MM.1S (cell line): ENCODE data around the gene AAK1.

Experiments used
- DNase-seq: peaks from one replicate; pipeline ENCODE4 v3.0.0-alpha.2; 2015
- H2AFZ ChIP-seq: fragments of 300-600 bp; sonication (generic); 2 replicates; pipeline ENCODE4 v1.6.0; 2016; ENCODE audit warnings: antibody characterized with exemption, low read length
- H3F3A ChIP-seq: fragments of 300-600 bp; sonication (generic); 2 replicates; pipeline ENCODE4 v1.6.1; 2016; ENCODE audit warnings: mild to moderate bottlenecking, antibody characterized with exemption, low read length, moderate library complexity, mixed read lengths; ENCODE audit not compliant: insufficient read depth
- H3K27ac ChIP-seq: fragments of 300-600 bp; sonication (generic); 2 replicates; pipeline ENCODE4 v1.5.1; 2016; ENCODE audit warnings: mild to moderate bottlenecking, low read length
- H3K27me3 ChIP-seq: fragments of 300-600 bp; sonication (generic); replicated peaks from 2 replicates; pipeline ENCODE4 v1.6.0; 2016; ENCODE audit warnings: low read length; ENCODE audit not compliant: insufficient read depth
- H3K36me3 ChIP-seq: fragments of 300-600 bp; sonication (generic); replicated peaks from 2 replicates; pipeline ENCODE4 v1.6.1; 2016; ENCODE audit warnings: mild to moderate bottlenecking, low read length, mixed read lengths; ENCODE audit not compliant: insufficient read depth
- H3K4me1 ChIP-seq: fragments of 300-600 bp; sonication (generic); 2 replicates; pipeline ENCODE4 v1.6.1; 2016; ENCODE audit warnings: low read length, mixed read lengths
- H3K4me2 ChIP-seq: fragments of 300-600 bp; sonication (generic); 2 replicates; pipeline ENCODE4 v1.6.0; 2016; ENCODE audit warnings: low read depth, low read length
- H3K4me3 ChIP-seq: fragments of 300-600 bp; sonication (generic); 2 replicates; pipeline ENCODE4 v1.5.1; 2016; ENCODE audit warnings: low read length, mixed read lengths
- H3K79me2 ChIP-seq: fragments of 300-600 bp; sonication (generic); 2 replicates; pipeline ENCODE4 v1.6.1; 2016; ENCODE audit warnings: mixed run types, low read length, mixed read lengths
- H3K9ac ChIP-seq: fragments of 300-600 bp; sonication (generic); 2 replicates; pipeline ENCODE4 v1.6.1; 2016; ENCODE audit warnings: low read length, mixed read lengths
- H3K9me2 ChIP-seq: fragments of 300-600 bp; sonication (generic); replicated peaks from 2 replicates; pipeline ENCODE4 v1.6.1; 2016; ENCODE audit warnings: mild to moderate bottlenecking, low read length, mixed read lengths; ENCODE audit not compliant: insufficient read depth
- H3K9me3 ChIP-seq: fragments of 300-600 bp; sonication (generic); replicated peaks from 2 replicates; pipeline ENCODE4 v1.6.1; 2016; ENCODE audit warnings: mild to moderate bottlenecking, low read length, mixed read lengths; ENCODE audit not compliant: insufficient read depth
- H4K20me1 ChIP-seq: fragments of 300-600 bp; sonication (generic); 2 replicates; pipeline ENCODE4 v1.6.1; 2016; ENCODE audit warnings: mild to moderate bottlenecking, low read length, moderate library complexity, mixed read lengths; ENCODE audit not compliant: insufficient read depth
- CTCF ChIP-seq: fragments of 300-600 bp; sonication (generic); IDR thresholded peaks from 2 replicates; pipeline ENCODE4 v1.5.1; 2016; ENCODE audit warnings: antibody characterized with exemption, low read length, mixed read lengths
- EZH2 ChIP-seq: fragments of 300-600 bp; sonication (generic); optimal IDR thresholded peaks from 2 replicates; pipeline ENCODE3; 2017; ENCODE audit warnings: low read depth, mild to moderate bottlenecking, antibody characterized with exemption, low read length, mixed read lengths
- EZH2phosphoT487 ChIP-seq: fragments of 300-600 bp; sonication (generic); IDR thresholded peaks from 2 replicates; pipeline ENCODE4 v1.6.1; 2018; ENCODE audit warnings: antibody characterized with exemption, low read length

The AAK1 gene

GRCh38 chr2:69584127-69584889 lies 59.2 kb downstream of the AAK1 start:
- Histone ChIP-seq H3K4me1 (no peaks in the 10 kb centered on the region), H3K27me3 (no peaks in the 10 kb centered on the region), H4K20me1 (no peaks in the 10 kb centered on the region), H3F3A (peaks cover 8% of the 10 kb centered on the region; the same call in 1 of the 2 replicates), H3K4me3 (no peak overlapping the region), H3K9me3 (no peaks in the 10 kb centered on the region), H3K79me2 (peaks cover 4% of the 10 kb centered on the region; the same call in 1 of the 2 replicates), H3K36me3 (no peaks in the 10 kb centered on the region), H2AFZ (no peak overlapping the region), H3K27ac (no peak overlapping the region), H3K9me2 (no peaks in the 10 kb centered on the region), H3K9ac (no peak overlapping the region), H3K4me2 (no peak overlapping the region)
- TF ChIP-seq CTCF (no peak), EZH2 (no peak), EZH2phosphoT487 (no peak)
- no peak for DNase-seq

GRCh38 chr2:69583321-69583833 lies 60.2 kb downstream of the AAK1 start:
- H2AFZ ChIP-seq = no peak overlapping the region
- no peaks in the 10 kb centered on the region for H3K27me3 ChIP-seq
- no peak overlapping the region for H3K9ac ChIP-seq
- no peak overlapping the region for H3K4me3 ChIP-seq
- H3K79me2 ChIP-seq = no peaks in the 10 kb centered on the region; the same call in 1 of the 2 replicates
- no peaks in the 10 kb centered on the region for H3K4me1 ChIP-seq
- H4K20me1 ChIP-seq = no peaks in the 10 kb centered on the region
- no peaks in the 10 kb centered on the region for H3K36me3 ChIP-seq
- no peaks in the 10 kb centered on the region for H3K9me2 ChIP-seq
- TF ChIP-seq EZH2 (no peak), CTCF (no peak)
- peaks cover 8% of the 10 kb centered on the region; the same call in 1 of the 2 replicates for H3F3A ChIP-seq
- peak overlapping the region; percentile 22; the same call in 1 of the 2 replicates for H3K27ac ChIP-seq
- no peak for DNase-seq
- no peaks in the 10 kb centered on the region for H3K9me3 ChIP-seq
- peak overlapping the region; percentile 35 for H3K4me2 ChIP-seq

- H4K20me1 ChIP-seq = no peaks in the 10 kb centered on the region
Observed at GRCh38 chr2:69582582-69583176, 60.9 kb downstream of the AAK1 start.

More at GRCh38 chr2:69582582-69583176, 60.9 kb downstream of the AAK1 start:
- no peak overlapping the region for H2AFZ ChIP-seq
- H3K9me2 ChIP-seq = no peaks in the 10 kb centered on the region
- TF ChIP-seq EZH2phosphoT487 = no peak
- no peak for TF ChIP-seq CTCF
- no peak for TF ChIP-seq EZH2
- H3K4me2 ChIP-seq = peak overlapping the region; percentile 35
- no peaks in the 10 kb centered on the region; the same call in 1 of the 2 replicates for H3K79me2 ChIP-seq
- H3K36me3 ChIP-seq = no peaks in the 10 kb centered on the region
- no peaks in the 10 kb centered on the region for H3K27me3 ChIP-seq
- peak overlapping the region; percentile 22; the same call in 1 of the 2 replicates for H3K9ac ChIP-seq
- peak overlapping the region; percentile 22; the same call in 1 of the 2 replicates for H3K27ac ChIP-seq
- no peaks in the 10 kb centered on the region for H3K9me3 ChIP-seq
- DNase-seq = no peak
- H3F3A ChIP-seq = peaks cover 8% of the 10 kb centered on the region; the same call in 1 of the 2 replicates
- H3K4me3 ChIP-seq = no peak overlapping the region; the same call in 1 of the 2 replicates
- H3K4me1 ChIP-seq = no peaks in the 10 kb centered on the region
